Endothelial cell of umbilical vein (primary cell): Measurements from ENCODE around the gene KAZN. TPM values are rescaled to one million over a fixed set of nuclear protein-coding genes. Genes with fewer than 3 reads are reported as not detected.

Experiments used
- BruUV-seq: library from RNA; stranded (reverse); fragments of 400-500 nt; replicated peaks from 2 replicates; lab custom pipeline; 2021; lab: Mats Ljungman, UMichigan
- CTCF ChIA-PET: fragments of 300-600, 350-600 bp; sonication (Branson Sonifier 250); formaldehyde crosslinking; loops from one replicate; lab custom pipeline; 2021; ENCODE audit warnings: antibody characterized with exemption, inconsistent platforms; lab: Charles Lee
- POLR2A ChIA-PET: fragments of 300-600, 350-600 bp; sonication (Branson Sonifier 250); formaldehyde crosslinking; loops from one replicate; lab custom pipeline; 2021; ENCODE audit warnings: antibody characterized with exemption, inconsistent platforms; lab: Charles Lee
- DNase-seq: peaks from one replicate; pipeline ENCODE4 v3.0.0-alpha.2; 2011; ENCODE audit warnings: low read depth, low spot score
- FAIRE-seq: peaks from 2 replicates; lab custom pipeline; 2011; peaks lifted over from hg19 to GRCh38; lab: Jason Lieb, UNC
- H2AFZ ChIP-seq: 2 replicates; pipeline ENCODE4 v1.6.0; 2012; ENCODE audit warnings: low read depth, low read length, control low read depth, inconsistent platforms
- H3K27ac ChIP-seq: 2 replicates; pipeline ENCODE4 v1.5.1; 2011; ENCODE audit warnings: low read depth, mild to moderate bottlenecking, control low read depth, low read length, moderate library complexity; ENCODE audit not compliant: insufficient read depth
- H3K27me3 ChIP-seq, 2 experiments: 2 replicates each; pipeline versions ENCODE4 v1.6.0 to v1.6.1; 2011; ENCODE audit warnings: low read length in 2 of 2, mixed read lengths in 1 of 2; ENCODE audit not compliant: control insufficient read depth in 2 of 2, insufficient read depth in 2 of 2
- H3K36me3 ChIP-seq, 2 experiments: 2 replicates in 1 of 2; 3 replicates in 1 of 2; pipeline ENCODE4 v1.5.1; 2011; ENCODE audit warnings: low read length in 2 of 2, mild to moderate bottlenecking in 1 of 2, moderate library complexity in 1 of 2; ENCODE audit not compliant: control insufficient read depth in 2 of 2, insufficient read depth in 2 of 2; ENCODE audit errors: extremely low read depth in 1 of 2
- H3K4me1 ChIP-seq: 3 replicates; pipeline ENCODE4 v1.5.1; 2011; ENCODE audit warnings: mild to moderate bottlenecking, low read length; ENCODE audit not compliant: control insufficient read depth, insufficient read depth; ENCODE audit errors: extremely low read depth
- H3K4me2 ChIP-seq: 2 replicates; pipeline ENCODE4 v1.6.1; 2011; ENCODE audit warnings: low read length, control low read depth, mixed read lengths; ENCODE audit not compliant: insufficient read depth
- H3K4me3 ChIP-seq, 3 experiments: fragments of 200-600 bp in 1 of 3; sonication (generic), shearing (Covaris generic) in 1 of 3; replicated peaks in 1 of 3; 2 replicates each; pipeline ENCODE4 v1.5.1; 2011 to 2016; ENCODE audit warnings: control low read depth in 3 of 3, low read length in 3 of 3, mild to moderate bottlenecking in 2 of 3, inconsistent platforms in 1 of 3, low read depth in 1 of 3, moderate library complexity in 1 of 3; ENCODE audit not compliant: insufficient read depth in 1 of 3
- H3K79me2 ChIP-seq: 2 replicates; pipeline ENCODE4 v1.6.0; 2012; ENCODE audit warnings: low read length, inconsistent platforms; ENCODE audit not compliant: control insufficient read depth, insufficient read depth
- H3K9ac ChIP-seq: replicated peaks from 2 replicates; pipeline ENCODE3; 2011; ENCODE audit warnings: low read length, control low read depth; ENCODE audit not compliant: insufficient read depth; ENCODE audit errors: extremely low read depth
- H3K9me1 ChIP-seq: replicated peaks from 3 replicates; pipeline ENCODE4 v1.6.0; 2011; ENCODE audit warnings: mild to moderate bottlenecking, low read length; ENCODE audit not compliant: control insufficient read depth, insufficient read depth; ENCODE audit errors: extremely low read depth
- H3K9me3 ChIP-seq: replicated peaks from 2 replicates; pipeline ENCODE4 v1.5.1; 2012; ENCODE audit warnings: low read length, inconsistent platforms; ENCODE audit not compliant: control insufficient read depth, insufficient read depth
- H4K20me1 ChIP-seq: replicated peaks from 2 replicates; pipeline ENCODE3; 2011; ENCODE audit warnings: mild to moderate bottlenecking, low read length; ENCODE audit not compliant: control insufficient read depth, insufficient read depth; ENCODE audit errors: extremely low read depth
- EZH2 ChIP-seq: IDR thresholded peaks from 2 replicates; pipeline ENCODE4 v1.6.1; 2012; ENCODE audit warnings: borderline replicate concordance, low read depth, mild to moderate bottlenecking, moderate library complexity, low read length, inconsistent platforms; ENCODE audit not compliant: severe bottlenecking
- FOS ChIP-seq: IDR thresholded peaks from 2 replicates; pipeline ENCODE4 v1.6.1; 2011; ENCODE audit warnings: mild to moderate bottlenecking, low read length, moderate library complexity, borderline replicate concordance; ENCODE audit not compliant: insufficient read depth
- GATA2 ChIP-seq: IDR thresholded peaks from 2 replicates; pipeline ENCODE4 v1.7.0; 2011; ENCODE audit warnings: low read depth, mild to moderate bottlenecking, moderate library complexity, mixed read lengths, low read length; ENCODE audit not compliant: insufficient read length, insufficient read depth
- JUN ChIP-seq: IDR thresholded peaks from 2 replicates; pipeline ENCODE4 v1.6.1; 2011; ENCODE audit warnings: borderline replicate concordance, low read depth; ENCODE audit not compliant: insufficient read length, insufficient read depth
- MYC ChIP-seq: IDR thresholded peaks from one replicate; pipeline ENCODE4 v1.6.1; 2011; ENCODE audit warnings: mild to moderate bottlenecking, low read depth, low read length
- POLR2A ChIP-seq: IDR thresholded peaks from 2 replicates; pipeline ENCODE4 v1.6.1; 2012; ENCODE audit warnings: low read depth, mild to moderate bottlenecking, control low read depth, low read length
- POLR2AphosphoS5 ChIP-seq: IDR thresholded peaks from 2 replicates; pipeline ENCODE4 v1.6.1; 2012; ENCODE audit warnings: low read depth, mild to moderate bottlenecking, control low read depth, low read length, moderate library complexity; ENCODE audit not compliant: insufficient read depth
- dilution Hi-C: fragments of 300-500 bp; cut with MboI; formaldehyde crosslinking; loops from one replicate; pipeline ENCODE4 v1.15.0; 2019; ENCODE audit warnings: low sequenced_read_pairs; ENCODE audit not compliant: extremely low pct_ligation_motif_present
- intact Hi-C: fragments of 100-400 bp; cut with micrococcal nuclease; formaldehyde crosslinking; loops from one replicate; pipeline ENCODE4 v1.10.0; 2022
- polyA plus RNA-seq, 4 experiments: library from polyadenylated mRNA; depleted of rRNA in 3 of 4; stranded (reverse) in 3 of 4; unstranded in 1 of 4; fragments of >200 nt; gene quantifications; 2 replicates each; pipeline versions ENCODE4 v1.2.1 to v1.2.3, GENCODE V29; 2011 to 2012; ENCODE audit warnings: missing spikeins in 1 of 4
- total RNA-seq: library from RNA; stranded (reverse); gene quantifications from 2 replicates; pipeline ENCODE4 v1.2.3, GENCODE V29; 2021
- TF ChIP-seq, protein P1 (sequence below), 2 donors: IDR thresholded peaks; 1 replicate in 1 of 2; 2 replicates in 1 of 2; pipeline ENCODE4 v1.5.1; 2011; ENCODE audit warnings: low read length in 2 of 2, mild to moderate bottlenecking in 2 of 2, moderate library complexity in 2 of 2, control low read depth in 1 of 2, inconsistent platforms in 1 of 2, low read depth in 1 of 2; ENCODE audit not compliant: insufficient read depth in 1 of 2; ENCODE audit errors: extremely low read depth in 1 of 2

The KAZN gene
- total and polyA plus RNA-seq, 2 donors (not counting 3 experiments of a cell fraction or from before 2014, with no cell fraction given): 1.6 to 5.8 TPM

DNA sequence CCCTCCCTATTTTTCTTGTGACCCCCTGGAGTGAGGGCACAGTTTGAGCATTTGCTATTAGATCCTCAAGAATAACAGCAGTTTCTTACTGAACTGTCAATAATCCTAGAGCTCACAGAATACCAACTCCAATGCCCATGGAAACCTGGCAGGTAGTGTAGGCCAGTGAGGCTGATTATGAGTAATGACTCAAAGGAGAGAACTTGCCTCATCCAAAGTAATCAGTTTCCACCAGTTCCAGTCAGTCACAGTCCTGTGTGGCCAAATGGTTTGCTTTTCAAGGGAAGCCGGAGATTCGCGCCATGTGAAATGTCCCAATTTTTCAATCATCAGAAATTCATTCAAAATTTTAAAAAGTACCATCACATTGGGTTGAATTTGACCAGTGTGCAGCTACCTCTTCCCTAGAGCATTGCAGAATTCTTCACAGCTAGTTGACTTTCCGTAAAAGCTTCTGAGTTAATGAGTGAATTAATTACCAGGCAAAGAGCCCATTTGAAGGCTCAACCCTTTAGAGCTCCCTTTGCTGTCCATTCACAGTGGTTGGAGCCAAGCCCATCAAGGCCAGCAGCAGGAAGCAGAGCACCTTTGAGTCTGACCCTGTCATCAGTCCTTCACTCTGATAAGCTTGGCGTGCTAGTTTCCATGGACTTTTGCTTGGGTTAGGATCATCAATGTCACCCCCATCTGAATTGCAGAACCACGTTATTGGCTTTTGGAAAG lies 170.3 kb downstream of the KAZN start:
- dilution Hi-C loops (no loop called here), intact Hi-C loops (no loop called here)
- Histone ChIP-seq H3K9me1 (no peaks in the 10 kb centered on the region), H3K79me2 (no peaks in the 10 kb centered on the region), H3K4me1 (no peaks in the 10 kb centered on the region), H3K4me2 (no peak overlapping the region), H2AFZ (no peak overlapping the region), H3K4me3 (no peak overlapping the region), H3K27ac (no peak overlapping the region), H3K9me3 (no peaks in the 10 kb centered on the region), H3K9ac (no peak overlapping the region), H3K36me3 (no peaks in the 10 kb centered on the region), H4K20me1 (no peaks in the 10 kb centered on the region), H3K27me3 (no peaks in the 10 kb centered on the region)
- TF ChIP-seq JUN (no peak), POLR2A (no peak), FOS (no peak), EZH2 (no peak), MYC (no peak), POLR2AphosphoS5 (no peak), GATA2 (no peak)
- TF ChIP-seq, protein P1, sequence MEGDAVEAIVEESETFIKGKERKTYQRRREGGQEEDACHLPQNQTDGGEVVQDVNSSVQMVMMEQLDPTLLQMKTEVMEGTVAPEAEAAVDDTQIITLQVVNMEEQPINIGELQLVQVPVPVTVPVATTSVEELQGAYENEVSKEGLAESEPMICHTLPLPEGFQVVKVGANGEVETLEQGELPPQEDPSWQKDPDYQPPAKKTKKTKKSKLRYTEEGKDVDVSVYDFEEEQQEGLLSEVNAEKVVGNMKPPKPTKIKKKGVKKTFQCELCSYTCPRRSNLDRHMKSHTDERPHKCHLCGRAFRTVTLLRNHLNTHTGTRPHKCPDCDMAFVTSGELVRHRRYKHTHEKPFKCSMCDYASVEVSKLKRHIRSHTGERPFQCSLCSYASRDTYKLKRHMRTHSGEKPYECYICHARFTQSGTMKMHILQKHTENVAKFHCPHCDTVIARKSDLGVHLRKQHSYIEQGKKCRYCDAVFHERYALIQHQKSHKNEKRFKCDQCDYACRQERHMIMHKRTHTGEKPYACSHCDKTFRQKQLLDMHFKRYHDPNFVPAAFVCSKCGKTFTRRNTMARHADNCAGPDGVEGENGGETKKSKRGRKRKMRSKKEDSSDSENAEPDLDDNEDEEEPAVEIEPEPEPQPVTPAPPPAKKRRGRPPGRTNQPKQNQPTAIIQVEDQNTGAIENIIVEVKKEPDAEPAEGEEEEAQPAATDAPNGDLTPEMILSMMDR (IDR thresholded peaks at IDR 0.05; ENCODE audit: extremely low read depth in 1 of 2, insufficient read depth in 1 of 2, low read depth in 1 of 2, low read length in 2 of 2): no peak
- no peak for DNase-seq
- CTCF ChIA-PET: no interaction called here
- no peak for FAIRE-seq
- POLR2A ChIA-PET: no interaction called here
- BruUV-seq: no TSS peak
